Ascending aorta (tissue), 2 donors: Measurements from ENCODE around the gene EZH2. TPM values are rescaled to one million over a fixed set of nuclear protein-coding genes. Genes with fewer than 3 reads are reported as not detected.

Experiments
- DNase-seq, 2 donors: peaks; one replicate each; pipeline ENCODE4 v3.0.0-alpha.2; 2019; ENCODE audit warnings: low spot score in 2 of 2
- H3K27ac ChIP-seq, 2 donors: fragments of 200-600 bp; sonication (generic); one replicate each; pipeline ENCODE4 v1.5.1; 2016 to 2017; ENCODE audit warnings: mild to moderate bottlenecking in 1 of 2
- H3K27me3 ChIP-seq: fragments of 200-600 bp; sonication (generic); one replicate; pipeline ENCODE4 v1.5.1; 2017
- H3K36me3 ChIP-seq, 2 donors: fragments of 200-600 bp; sonication (generic); one replicate each; pipeline ENCODE4 v1.5.1; 2016
- H3K4me1 ChIP-seq, 2 donors: fragments of 200-600 bp; sonication (generic); one replicate each; pipeline ENCODE4 v1.5.1; 2016 to 2017; ENCODE audit warnings: mild to moderate bottlenecking in 1 of 2
- H3K4me3 ChIP-seq, 2 donors: fragments of 200-600 bp; sonication (generic); one replicate each; pipeline ENCODE4 v1.5.1; 2016 to 2017; ENCODE audit warnings: mild to moderate bottlenecking in 1 of 2
- H3K9me3 ChIP-seq, 2 donors: fragments of 200-600 bp; sonication (generic); one replicate each; pipeline ENCODE4 v1.5.1; 2016
- intact Hi-C: fragments of 100-400 bp; cut with DNase I; formaldehyde crosslinking; loops from one replicate; pipeline ENCODE4 v1.15.1; 2023
- total RNA-seq: library from RNA; depleted of rRNA; stranded (reverse); fragments of >200 nt; gene quantifications from one replicate; pipeline ENCODE4 v1.1.0, GENCODE V29; 2016
- TF ChIP-seq, protein P1 (sequence below), 3 experiments: fragments of 200-600 bp in 2 of 3; fragments of 450-650 bp in 1 of 3; sonication (generic) in 2 of 3; IDR thresholded peaks; one replicate each; pipeline ENCODE4 v1.5.1; 2016 to 2019; ENCODE audit warnings: antibody characterized with exemption in 3 of 3, mild to moderate bottlenecking in 1 of 3, moderate library complexity in 1 of 3

The EZH2 gene
- total RNA-seq, 1 donor from 2014 or later = not detected

DNA sequence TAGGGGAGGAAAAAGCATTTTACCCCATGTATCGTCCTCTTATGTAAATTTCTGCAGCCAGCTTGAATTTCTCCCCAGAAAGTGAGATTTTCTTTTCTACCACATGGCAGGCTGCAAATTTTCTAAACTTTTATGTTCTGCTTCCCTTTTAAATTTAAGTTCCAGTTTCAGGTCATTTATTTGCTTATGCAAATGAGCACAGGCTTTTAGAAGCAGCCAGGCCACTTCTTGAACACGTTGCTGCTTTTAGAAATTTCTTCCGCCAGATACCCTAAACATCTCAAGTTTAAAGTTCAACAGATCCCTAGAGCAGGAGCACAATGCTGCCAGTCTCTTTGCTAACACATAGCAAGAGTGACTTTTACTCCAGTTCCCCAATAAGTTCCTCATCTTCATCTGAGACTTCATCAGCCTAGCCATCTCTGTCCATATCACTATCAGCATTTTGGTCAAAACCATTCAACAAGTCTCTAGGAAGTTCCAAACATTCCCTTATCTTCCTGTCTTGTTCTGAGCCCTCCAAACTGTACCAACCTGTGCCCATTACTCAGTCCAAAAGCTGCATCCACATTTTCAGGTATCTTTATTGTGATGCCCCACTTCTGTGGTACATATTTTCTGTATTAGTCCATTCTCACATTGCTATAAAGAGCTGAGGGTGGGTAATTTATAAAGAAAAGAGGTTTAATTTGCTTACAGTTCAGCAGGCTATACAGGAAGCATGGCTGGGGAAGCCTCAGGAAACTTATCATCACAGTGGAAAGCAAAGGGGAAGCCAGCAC is 16.3 kb downstream of the EZH2 start:
- no peaks in the 10 kb centered on the region for H3K36me3 ChIP-seq
- peaks cover 5 to 17% of the 10 kb centered on the region in 2 donors for H3K9me3 ChIP-seq

DNA sequence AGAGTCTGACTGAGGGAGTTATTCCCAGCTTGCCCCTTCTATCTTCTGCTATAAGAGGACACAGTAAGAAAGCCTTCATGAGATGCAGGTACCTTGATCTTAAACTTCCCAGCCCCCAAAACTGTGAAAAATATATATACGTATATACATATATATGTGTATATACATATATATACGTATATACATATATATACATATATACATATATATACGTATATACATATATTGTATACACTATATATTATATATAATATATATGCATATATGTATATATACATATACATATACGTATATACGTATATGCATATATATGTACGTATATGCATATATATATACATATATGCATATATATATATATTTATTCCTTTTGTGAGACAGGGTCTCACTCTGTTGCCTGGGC is 17.7 kb downstream of the EZH2 start:
- Histone ChIP-seq H3K4me1 (no peaks in the 10 kb centered on the region), H3K9me3 (peaks cover 5 to 17% of the 10 kb centered on the region in 2 donors), H3K4me3 (no peak overlapping the region), H3K27me3 (no peaks in the 10 kb centered on the region), H3K36me3 (no peaks in the 10 kb centered on the region), H3K27ac (no peak overlapping the region)
- intact Hi-C loops = no loop called here
- TF ChIP-seq, protein P1, sequence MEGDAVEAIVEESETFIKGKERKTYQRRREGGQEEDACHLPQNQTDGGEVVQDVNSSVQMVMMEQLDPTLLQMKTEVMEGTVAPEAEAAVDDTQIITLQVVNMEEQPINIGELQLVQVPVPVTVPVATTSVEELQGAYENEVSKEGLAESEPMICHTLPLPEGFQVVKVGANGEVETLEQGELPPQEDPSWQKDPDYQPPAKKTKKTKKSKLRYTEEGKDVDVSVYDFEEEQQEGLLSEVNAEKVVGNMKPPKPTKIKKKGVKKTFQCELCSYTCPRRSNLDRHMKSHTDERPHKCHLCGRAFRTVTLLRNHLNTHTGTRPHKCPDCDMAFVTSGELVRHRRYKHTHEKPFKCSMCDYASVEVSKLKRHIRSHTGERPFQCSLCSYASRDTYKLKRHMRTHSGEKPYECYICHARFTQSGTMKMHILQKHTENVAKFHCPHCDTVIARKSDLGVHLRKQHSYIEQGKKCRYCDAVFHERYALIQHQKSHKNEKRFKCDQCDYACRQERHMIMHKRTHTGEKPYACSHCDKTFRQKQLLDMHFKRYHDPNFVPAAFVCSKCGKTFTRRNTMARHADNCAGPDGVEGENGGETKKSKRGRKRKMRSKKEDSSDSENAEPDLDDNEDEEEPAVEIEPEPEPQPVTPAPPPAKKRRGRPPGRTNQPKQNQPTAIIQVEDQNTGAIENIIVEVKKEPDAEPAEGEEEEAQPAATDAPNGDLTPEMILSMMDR (IDR thresholded peaks at IDR 0.05) = no peak
- no peak for DNase-seq

More for the DNA sequence above, 16.3 kb downstream of the EZH2 start:
- Histone ChIP-seq H3K27ac (no peak overlapping the region), H3K4me1 (no peaks in the 10 kb centered on the region), H3K4me3 (no peak overlapping the region), H3K27me3 (no peaks in the 10 kb centered on the region)
- intact Hi-C loops = no loop called here
- no peak for DNase-seq
- TF ChIP-seq, protein P1 (IDR thresholded peaks at IDR 0.05) = no peak

DNA sequence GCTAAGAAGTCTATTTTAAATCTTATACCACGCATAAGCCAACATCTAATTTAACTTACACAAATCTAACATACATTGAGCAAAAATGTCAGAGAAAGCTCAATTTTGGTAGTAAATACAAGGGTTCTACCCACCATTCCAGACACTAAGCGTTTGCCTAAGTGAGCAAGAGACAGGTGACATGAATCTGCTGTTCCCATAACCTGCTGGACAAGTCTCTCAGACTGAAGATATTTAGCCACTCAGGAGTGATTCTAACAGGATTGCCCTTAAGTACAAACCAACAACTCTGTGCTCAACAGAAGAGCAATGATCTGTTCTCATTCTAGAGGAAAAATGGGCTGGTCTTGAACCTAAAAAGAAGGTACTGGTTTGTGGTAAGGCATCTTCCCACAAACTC is 18.8 kb downstream of the EZH2 start:
- H3K27me3 ChIP-seq = no peaks in the 10 kb centered on the region
- intact Hi-C loops = no loop called here
- no peak for DNase-seq
- no peak overlapping the region for H3K27ac ChIP-seq
- no peaks in the 10 kb centered on the region for H3K36me3 ChIP-seq
- H3K4me3 ChIP-seq = no peak overlapping the region
- TF ChIP-seq, protein P1 (IDR thresholded peaks at IDR 0.05) = no peak
- no peaks in the 10 kb centered on the region for H3K4me1 ChIP-seq
- peaks cover 5 to 17% of the 10 kb centered on the region in 2 donors for H3K9me3 ChIP-seq

DNA sequence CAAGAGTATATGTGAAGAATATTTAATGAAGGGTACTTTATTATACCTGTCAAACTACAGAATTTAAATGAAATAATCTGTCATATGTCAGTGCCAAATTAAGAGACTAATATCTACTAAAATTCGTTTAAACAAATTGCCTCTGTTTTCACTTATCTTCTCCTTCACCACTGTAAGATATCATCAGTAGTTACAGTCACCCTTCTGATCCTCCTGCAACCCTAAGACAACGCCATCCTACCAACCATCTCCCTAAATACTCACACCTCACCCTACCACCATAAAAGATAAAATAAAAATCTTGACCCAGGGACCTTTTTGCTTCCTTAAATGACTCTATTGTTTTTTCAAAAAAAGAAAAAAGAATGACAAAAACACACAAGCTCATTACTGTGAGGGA is 20.8 kb downstream of the EZH2 start:
- H3K4me3 ChIP-seq = no peak overlapping the region
- H3K27ac ChIP-seq = no peak overlapping the region
- no peaks in the 10 kb centered on the region for H3K36me3 ChIP-seq
- intact Hi-C loops = no loop called here
- no peaks in the 10 kb centered on the region for H3K4me1 ChIP-seq
- H3K27me3 ChIP-seq = no peaks in the 10 kb centered on the region
- TF ChIP-seq, protein P1 (IDR thresholded peaks at IDR 0.05) = no peak
- H3K9me3 ChIP-seq = peaks cover 5 to 15% of the 10 kb centered on the region in 2 donors
- no peak for DNase-seq

DNA sequence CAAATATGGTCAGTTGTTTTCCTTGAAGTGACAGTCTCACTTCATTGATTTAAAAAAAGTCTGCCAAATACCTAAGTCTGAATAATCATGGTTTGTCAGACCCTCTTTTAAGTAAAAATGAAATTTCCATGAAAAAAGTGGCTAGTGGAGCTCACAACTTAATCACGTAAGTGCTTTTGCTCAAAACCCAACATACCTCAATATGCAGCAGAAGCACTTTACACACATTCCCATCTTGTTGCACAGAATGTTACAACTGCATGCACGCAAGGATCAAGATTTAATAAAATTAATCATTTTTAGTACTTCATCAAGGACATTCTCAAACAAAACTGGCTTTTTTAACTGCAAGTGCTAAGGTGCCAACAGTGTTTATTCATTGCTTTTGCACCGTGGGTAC is 21.6 kb downstream of the EZH2 start:
- Histone ChIP-seq H3K27me3 (no peaks in the 10 kb centered on the region), H3K27ac (no peak overlapping the region), H3K36me3 (no peaks in the 10 kb centered on the region), H3K4me3 (no peak overlapping the region), H3K9me3 (peaks cover 0 to 6% of the 10 kb centered on the region in 2 donors), H3K4me1 (no peaks in the 10 kb centered on the region)
- TF ChIP-seq, protein P1 (IDR thresholded peaks at IDR 0.05) = no peak
- intact Hi-C loops = no loop called here
- DNase-seq = no peak
